Fibroblast of lung (primary cell): Measurements from ENCODE around the gene MINDY3. TPM values are rescaled to one million over a fixed set of nuclear protein-coding genes. Genes with fewer than 3 reads are reported as not detected.

ENCODE experiments used
- DNase-seq, 2 donors: peaks; one replicate each; pipeline versions ENCODE4 v3.0.0 to v3.0.0-alpha.2; 2010; ENCODE audit warnings: low read depth in 2 of 2
- H2AFZ ChIP-seq: 2 replicates; pipeline ENCODE4 v1.5.1; 2012; ENCODE audit warnings: low read length, control low read depth, inconsistent platforms
- H3K27ac ChIP-seq: 2 replicates; pipeline ENCODE4 v1.5.1; 2011; ENCODE audit warnings: low read length, control low read depth; ENCODE audit not compliant: insufficient read depth
- H3K27me3 ChIP-seq: 2 replicates; pipeline ENCODE4 v1.5.1; 2011; ENCODE audit warnings: mild to moderate bottlenecking, low read length; ENCODE audit not compliant: control insufficient read depth, insufficient read depth
- H3K36me3 ChIP-seq: 2 replicates; pipeline ENCODE4 v1.5.1; 2011; ENCODE audit warnings: low read length; ENCODE audit not compliant: control insufficient read depth, insufficient read depth
- H3K4me1 ChIP-seq: 2 replicates; pipeline ENCODE4 v1.5.1; 2011; ENCODE audit warnings: low read length; ENCODE audit not compliant: control insufficient read depth, insufficient read depth; ENCODE audit errors: extremely low read depth
- H3K4me2 ChIP-seq: 2 replicates; pipeline ENCODE4 v1.5.1; 2011; ENCODE audit warnings: low read length, control low read depth; ENCODE audit not compliant: insufficient read depth; ENCODE audit errors: extremely low read depth
- H3K4me3 ChIP-seq, 4 experiments: fragments of 200-600 bp in 1 of 4; sonication (generic) in 1 of 4; replicated peaks in 1 of 4; 2 replicates each; pipeline ENCODE4 v1.5.1; 2011 to 2016; ENCODE audit warnings: low read length in 4 of 4, low read depth in 3 of 4, mild to moderate bottlenecking in 3 of 4, control low read depth in 2 of 4, inconsistent platforms in 1 of 4, mixed read lengths in 1 of 4; ENCODE audit not compliant: insufficient read depth in 1 of 4; ENCODE audit errors: control extremely low read depth in 1 of 4
- H3K79me2 ChIP-seq: 2 replicates; pipeline ENCODE4 v1.5.1; 2012; ENCODE audit warnings: mild to moderate bottlenecking, low read length, inconsistent platforms; ENCODE audit not compliant: control insufficient read depth, insufficient read depth
- H3K9ac ChIP-seq: 2 replicates; pipeline ENCODE4 v1.5.1; 2011; ENCODE audit warnings: mild to moderate bottlenecking, low read length, control low read depth; ENCODE audit not compliant: insufficient read depth
- H3K9me3 ChIP-seq: 2 replicates; pipeline ENCODE4 v1.5.1; 2012; ENCODE audit warnings: low read depth, low read length; ENCODE audit not compliant: control insufficient read depth, insufficient read depth
- H4K20me1 ChIP-seq: 2 replicates; pipeline ENCODE4 v1.5.1; 2011; ENCODE audit warnings: low read length; ENCODE audit not compliant: control insufficient read depth, insufficient read depth; ENCODE audit errors: extremely low read depth
- CTCF ChIP-seq, 2 donors: IDR thresholded peaks in 1 of 2; conservative IDR thresholded peaks in 1 of 2; 1 replicate in 1 of 2; 2 replicates in 1 of 2; pipeline ENCODE4 v1.5.1; 2011 to 2012; ENCODE audit warnings: low read length in 2 of 2, control low read depth in 1 of 2, inconsistent platforms in 1 of 2, low read depth in 1 of 2, mild to moderate bottlenecking in 1 of 2
- EZH2 ChIP-seq: IDR thresholded peaks from 2 replicates; pipeline ENCODE4 v1.5.1; 2012; ENCODE audit warnings: low read length, control low read depth, mild to moderate bottlenecking; ENCODE audit errors: missing control alignments
- polyA plus RNA-seq, 2 donors: library from polyadenylated mRNA; depleted of rRNA in 1 of 2; stranded (reverse) in 1 of 2; unstranded in 1 of 2; fragments of >200 nt; gene quantifications; 2 replicates each; pipeline ENCODE4 v1.2.1, GENCODE V29; 2011 to 2012; ENCODE audit warnings: missing spikeins in 1 of 2
- total RNA-seq: library from RNA; depleted of rRNA; stranded (reverse); fragments of >200 nt; gene quantifications from 2 replicates; pipeline ENCODE4 v1.2.1, GENCODE V29; 2014

The MINDY3 gene
- total and polyA plus RNA-seq, 2 donors (not counting 1 experiment from before 2014, with no cell fraction given) = 30.6 to 37.5 TPM

DNA sequence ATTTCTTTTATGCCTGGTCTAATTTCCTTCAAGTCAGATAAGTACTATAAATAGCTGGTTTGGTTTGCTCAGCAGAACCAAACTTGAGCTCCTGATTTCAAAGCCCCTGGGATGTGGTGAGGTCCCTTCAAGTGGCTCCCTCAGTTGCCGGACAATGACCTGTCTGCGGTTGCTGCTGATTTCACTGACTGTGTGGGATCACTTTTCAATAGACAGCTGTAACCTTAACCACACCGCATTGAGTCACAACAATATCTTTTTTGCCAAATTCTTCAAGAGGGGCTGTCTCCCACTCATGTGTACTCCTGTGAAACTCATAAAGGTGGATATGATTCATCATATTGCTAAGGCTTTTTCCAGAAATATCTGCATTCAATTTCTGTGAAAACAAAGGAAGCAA, 117.5 kb downstream of the MINDY3 start:
- H2AFZ ChIP-seq = no peak overlapping the region
- no peak for TF ChIP-seq CTCF (conservative IDR thresholded peaks at IDR 0.05 in 1 of 2, IDR thresholded peaks at IDR 0.05 in 1 of 2; ENCODE audit: low read depth in 1 of 2, low read length in 2 of 2)
- no peak for TF ChIP-seq EZH2
- no peak overlapping the region for H3K27ac ChIP-seq
- H3K79me2 ChIP-seq = no peaks in the 10 kb centered on the region
- DNase-seq = peak in 1 of 2 donors; percentile 87
- no peak overlapping the region for H3K4me3 ChIP-seq
- H3K36me3 ChIP-seq = no peaks in the 10 kb centered on the region
- H3K4me1 ChIP-seq = no peaks in the 10 kb centered on the region
- H3K9me3 ChIP-seq = no peaks in the 10 kb centered on the region
- no peaks in the 10 kb centered on the region for H3K27me3 ChIP-seq
- H4K20me1 ChIP-seq = no peaks in the 10 kb centered on the region
- H3K4me2 ChIP-seq = no peak overlapping the region
- H3K9ac ChIP-seq = no peak overlapping the region

DNA sequence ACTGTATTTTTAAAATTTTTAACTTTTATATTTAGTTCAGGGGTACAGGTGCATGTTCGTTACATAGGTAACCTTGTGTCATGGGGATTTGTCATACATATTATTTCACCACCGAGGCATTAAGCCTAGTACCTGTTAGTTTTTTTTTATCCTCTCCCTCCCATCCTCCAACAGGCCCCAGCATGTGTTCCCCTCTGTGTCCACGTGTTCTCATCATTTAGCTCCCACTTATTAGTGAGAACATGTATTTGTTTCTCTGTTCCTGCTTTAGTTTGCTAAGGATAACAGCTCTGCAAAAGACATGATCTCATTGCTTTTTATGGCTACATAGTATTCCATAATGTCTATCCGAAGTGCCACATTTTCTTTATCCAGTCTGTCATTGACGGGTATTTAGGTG, 118.2 kb downstream of the MINDY3 start:
- DNase-seq = no peak
- no peak overlapping the region for H3K9ac ChIP-seq

DNA sequence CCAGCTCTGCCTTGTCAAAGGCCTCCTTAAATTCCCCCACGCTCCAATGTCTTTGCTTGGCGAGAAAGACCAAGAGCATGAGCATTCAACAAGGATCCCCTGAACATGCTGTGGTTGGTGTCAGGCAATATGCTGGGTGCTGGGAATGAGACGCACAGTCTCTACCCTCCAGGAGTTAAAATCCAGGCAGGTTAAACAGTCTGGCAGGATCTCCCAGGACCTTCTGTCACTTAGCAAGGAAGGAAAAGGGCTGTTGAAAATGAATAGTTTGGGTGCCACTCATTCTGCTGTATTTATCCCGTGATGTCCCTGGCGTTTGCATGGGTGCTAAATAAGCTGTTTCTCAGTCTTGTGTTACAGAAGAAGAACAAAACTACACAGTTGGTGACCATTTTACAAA, 118.7 kb downstream of the MINDY3 start:
- no peak overlapping the region for H3K27ac ChIP-seq
- no peak overlapping the region for H3K4me3 ChIP-seq
- no peak overlapping the region for H3K9ac ChIP-seq
- no peaks in the 10 kb centered on the region for H3K27me3 ChIP-seq
- no peak overlapping the region for H2AFZ ChIP-seq
- H3K4me2 ChIP-seq = no peak overlapping the region
- no peak for DNase-seq
- H3K4me1 ChIP-seq = no peaks in the 10 kb centered on the region
- TF ChIP-seq CTCF (conservative IDR thresholded peaks at IDR 0.05 in 1 of 2, IDR thresholded peaks at IDR 0.05 in 1 of 2; ENCODE audit: low read depth in 1 of 2, low read length in 2 of 2) (no peak), EZH2 (no peak)
- H3K9me3 ChIP-seq = no peaks in the 10 kb centered on the region
- H3K36me3 ChIP-seq = no peaks in the 10 kb centered on the region
- no peaks in the 10 kb centered on the region for H3K79me2 ChIP-seq
- H4K20me1 ChIP-seq = no peaks in the 10 kb centered on the region

More for the DNA sequence above, 118.2 kb downstream of the MINDY3 start:
- Histone ChIP-seq H3K4me1 (no peaks in the 10 kb centered on the region), H3K27me3 (no peaks in the 10 kb centered on the region), H3K4me3 (no peak overlapping the region), H3K4me2 (no peak overlapping the region), H3K9me3 (no peaks in the 10 kb centered on the region), H3K36me3 (no peaks in the 10 kb centered on the region), H4K20me1 (no peaks in the 10 kb centered on the region), H3K27ac (no peak overlapping the region), H3K79me2 (no peaks in the 10 kb centered on the region), H2AFZ (no peak overlapping the region)
- TF ChIP-seq EZH2 (no peak), CTCF (conservative IDR thresholded peaks at IDR 0.05 in 1 of 2, IDR thresholded peaks at IDR 0.05 in 1 of 2; ENCODE audit: low read depth in 1 of 2, low read length in 2 of 2) (no peak)
